VCaP (cell line): ENCODE results near the gene ARHGAP21.

Experiments used
- H3K27ac ChIP-seq: fragments of 450-650 bp; 2 replicates; pipeline ENCODE4 v1.5.1; 2017
- CTCF ChIP-seq: fragments of 450-650 bp; conservative IDR thresholded peaks from 2 replicates; pipeline ENCODE4 v1.5.1; 2017; ENCODE audit warnings: mild to moderate bottlenecking, moderate library complexity

ARHGAP21 gene

GRCh38 chr10:24697080-24697479 is 26.6 kb downstream of the ARHGAP21 start:
- TF ChIP-seq CTCF: no peak
- H3K27ac ChIP-seq: no peak overlapping the region

GRCh38 chr10:24695452-24695851 is 28.2 kb downstream of the ARHGAP21 start:
- TF ChIP-seq CTCF: no peak
- no peak overlapping the region for H3K27ac ChIP-seq

- no peak for TF ChIP-seq CTCF
- no peak overlapping the region for H3K27ac ChIP-seq
Measured at GRCh38 chr10:24694086-24694485, 29.6 kb downstream of the ARHGAP21 start.

GRCh38 chr10:24690961-24691512 is 32.6 kb downstream of the ARHGAP21 start:
- no peak overlapping the region for H3K27ac ChIP-seq

GRCh38 chr10:24685958-24686540 is 37.6 kb downstream of the ARHGAP21 start:
- no peak overlapping the region for H3K27ac ChIP-seq
- TF ChIP-seq CTCF: no peak

More at GRCh38 chr10:24690961-24691512, 32.6 kb downstream of the ARHGAP21 start:
- TF ChIP-seq CTCF: no peak

- TF ChIP-seq CTCF: no peak
- no peak overlapping the region for H3K27ac ChIP-seq
Measured at GRCh38 chr10:24683554-24683953, 40.1 kb downstream of the ARHGAP21 start.

GRCh38 chr10:24681572-24682088 is 42.1 kb downstream of the ARHGAP21 start:
- H3K27ac ChIP-seq: peak overlapping the region; percentile 38; the same call in 1 of the 2 replicates
- TF ChIP-seq CTCF: no peak
